H9 (cell line): Measurements from ENCODE around the gene PRPF8. TPM values are rescaled to one million over a fixed set of nuclear protein-coding genes. Genes with fewer than 3 reads are reported as not detected.
"Not testable (repeated sequence)": the region's sequence is repeated elsewhere in the genome, so short reads cannot be mapped to it uniquely, and the experiment has no call there.

Experiments used
- DNase-seq: peaks from one replicate; pipeline ENCODE4 v3.0.0-alpha.2; 2017
- H2AFZ ChIP-seq: one replicate; pipeline ENCODE4 v1.6.1; 2013; ENCODE audit warnings: mild to moderate bottlenecking, low read length, control low read depth, moderate library complexity
- H2AK5ac ChIP-seq: 2 replicates; pipeline ENCODE4 v1.6.1; 2013; ENCODE audit warnings: low read length, control low read depth, mixed read lengths; ENCODE audit not compliant: insufficient read length
- H2BK120ac ChIP-seq: one replicate; pipeline ENCODE4 v1.6.1; 2013; ENCODE audit warnings: low read depth, mild to moderate bottlenecking, low read length, control low read depth, inconsistent platforms; ENCODE audit not compliant: poor library complexity, severe bottlenecking
- H2BK12ac ChIP-seq: 2 replicates; pipeline ENCODE4 v1.6.1; 2013; ENCODE audit warnings: low read length, control low read depth, mixed read lengths, low read depth; ENCODE audit not compliant: insufficient read length
- H2BK15ac ChIP-seq: 2 replicates; pipeline ENCODE4 v1.6.1; 2013; ENCODE audit warnings: low read depth, low read length, control low read depth
- H2BK20ac ChIP-seq: one replicate; pipeline ENCODE4 v1.6.1; 2013; ENCODE audit warnings: low read depth, mild to moderate bottlenecking, low read length, control low read depth, inconsistent platforms; ENCODE audit not compliant: poor library complexity, severe bottlenecking
- H2BK5ac ChIP-seq: 2 replicates; pipeline ENCODE4 v1.6.1; 2013; ENCODE audit warnings: low read length, control low read depth, mixed read lengths; ENCODE audit not compliant: insufficient read length
- H3K14ac ChIP-seq: 2 replicates; pipeline ENCODE4 v1.6.1; 2013; ENCODE audit warnings: low read length, control low read depth; ENCODE audit not compliant: insufficient read depth
- H3K18ac ChIP-seq: 2 replicates; pipeline ENCODE4 v1.6.1; 2013; ENCODE audit warnings: low read depth, mild to moderate bottlenecking, mixed read lengths, low read length, control low read depth; ENCODE audit not compliant: insufficient read length
- H3K23ac ChIP-seq: 2 replicates; pipeline ENCODE4 v1.6.1; 2013; ENCODE audit warnings: low read length, control low read depth, mixed read lengths, low read depth; ENCODE audit not compliant: insufficient read length
- H3K23me2 ChIP-seq: 2 replicates; pipeline ENCODE4 v1.6.1; 2013; ENCODE audit warnings: low read depth, mild to moderate bottlenecking, mixed read lengths, low read length, control low read depth; ENCODE audit not compliant: insufficient read length, poor library complexity, severe bottlenecking
- H3K27ac ChIP-seq: 2 replicates; pipeline ENCODE4 v1.5.1; 2013; ENCODE audit warnings: low read length, control low read depth, mixed read lengths, low read depth; ENCODE audit not compliant: insufficient read length
- H3K27me3 ChIP-seq: 2 replicates; pipeline ENCODE4 v1.6.1; 2013; ENCODE audit warnings: low read length, control low read depth, inconsistent platforms; ENCODE audit not compliant: insufficient read depth
- H3K4ac ChIP-seq: 2 replicates; pipeline ENCODE4 v1.6.1; 2013; ENCODE audit warnings: low read depth, mild to moderate bottlenecking, control low read depth, inconsistent platforms, low read length, moderate library complexity
- H3K4me1 ChIP-seq: 2 replicates; pipeline ENCODE4 v1.6.1; 2013; ENCODE audit warnings: low read length, control low read depth, inconsistent platforms; ENCODE audit not compliant: insufficient read depth
- H3K4me2 ChIP-seq: 2 replicates; pipeline ENCODE4 v1.6.1; 2013; ENCODE audit warnings: low read length, control low read depth, mixed read lengths; ENCODE audit not compliant: insufficient read length, insufficient read depth
- H3K56ac ChIP-seq: 2 replicates; pipeline ENCODE4 v1.6.1; 2013; ENCODE audit warnings: low read depth, mild to moderate bottlenecking, mixed read lengths, low read length, control low read depth; ENCODE audit not compliant: insufficient read length
- H3K79me1 ChIP-seq: 2 replicates; pipeline ENCODE4 v1.6.1; 2013; ENCODE audit warnings: low read depth, mild to moderate bottlenecking, moderate library complexity, low read length, control low read depth, inconsistent platforms; ENCODE audit not compliant: insufficient read depth, poor library complexity, severe bottlenecking
- H3K79me2 ChIP-seq: 2 replicates; pipeline ENCODE4 v1.6.1; 2013; ENCODE audit warnings: low read length, control low read depth, inconsistent platforms; ENCODE audit not compliant: insufficient read depth
- H3K9ac ChIP-seq: 2 replicates; pipeline ENCODE4 v1.6.1; 2013; ENCODE audit warnings: low read length, control low read depth, mixed read lengths; ENCODE audit not compliant: insufficient read length; ENCODE audit errors: extremely low read depth
- H3K9me3 ChIP-seq: one replicate; pipeline ENCODE4 v1.6.1; 2013; ENCODE audit warnings: low read depth, low read length, inconsistent platforms; ENCODE audit not compliant: control insufficient read depth
- H3T11ph ChIP-seq: one replicate; pipeline ENCODE4 v1.6.1; 2013; ENCODE audit warnings: mild to moderate bottlenecking, low read length, control low read depth, inconsistent platforms
- H4K20me1 ChIP-seq: one replicate; pipeline ENCODE4 v1.6.1; 2013; ENCODE audit not compliant: control insufficient read depth, insufficient read length, insufficient read depth
- H4K5ac ChIP-seq: 2 replicates; pipeline ENCODE4 v1.6.1; 2013; ENCODE audit warnings: low read depth, mild to moderate bottlenecking, mixed read lengths, low read length, control low read depth; ENCODE audit not compliant: insufficient read length
- H4K8ac ChIP-seq: replicated peaks from 2 replicates; pipeline ENCODE4 v1.6.1; 2013; ENCODE audit warnings: low read length, control low read depth, mixed read lengths, low read depth; ENCODE audit not compliant: insufficient read length
- H4K91ac ChIP-seq: 2 replicates; pipeline ENCODE4 v1.6.1; 2013; ENCODE audit warnings: low read depth, mild to moderate bottlenecking, moderate library complexity, mixed read lengths, low read length, control low read depth; ENCODE audit not compliant: insufficient read length
- H3K27ac Mint-ChIP-seq, 3 experiments: 2 replicates in 2 of 3; 3 replicates in 1 of 3; pipeline ENCODE4 v1.8.0; 2020 to 2021; ENCODE audit warnings: mixed read lengths in 3 of 3, mild to moderate bottlenecking in 1 of 3, moderate library complexity in 1 of 3
- H3K27me3 Mint-ChIP-seq: 2 replicates; pipeline ENCODE4 v1.8.0; 2021; ENCODE audit warnings: low read depth, mild to moderate bottlenecking, moderate library complexity, mixed read lengths
- H3K36me3 Mint-ChIP-seq, 3 experiments: 2 replicates in 2 of 3; 3 replicates in 1 of 3; pipeline ENCODE4 v1.8.0; 2020 to 2021; ENCODE audit warnings: low read depth in 3 of 3, mixed read lengths in 3 of 3; ENCODE audit not compliant: insufficient read depth in 1 of 3
- H3K4me1 Mint-ChIP-seq, 2 experiments: 2 replicates each; pipeline ENCODE4 v1.8.0; 2020; ENCODE audit warnings: mixed read lengths in 2 of 2
- H3K4me3 Mint-ChIP-seq, 2 experiments: 2 replicates in 1 of 2; 3 replicates in 1 of 2; pipeline ENCODE4 v1.8.0; 2020 to 2021; ENCODE audit warnings: mild to moderate bottlenecking in 2 of 2, mixed read lengths in 2 of 2, moderate library complexity in 1 of 2
- H3K9me3 Mint-ChIP-seq, 2 experiments: 2 replicates in 1 of 2; 3 replicates in 1 of 2; pipeline ENCODE4 v1.8.0; 2020; ENCODE audit warnings: mild to moderate bottlenecking in 2 of 2, mixed read lengths in 2 of 2, moderate library complexity in 1 of 2
- WGBS: extraction: QIAGEN DNeasy Blood & Tissue Kit; methylation state at CpG from one replicate; pipeline ENCODE4 v1.1.7; 2013; ENCODE audit warnings: missing lambda C conversion rate, low lambda C conversion rate, mixed read lengths; ENCODE audit not compliant: insufficient read length; ENCODE audit errors: extremely low coverage; 5-methylcytosine and 5-hydroxymethylcytosine counted together
- total RNA-seq: library from RNA; stranded (reverse); gene quantifications from 2 replicates; pipeline ENCODE4 v1.2.1, GENCODE V29; 2021
- TF ChIP-seq, protein P1 (sequence below): fragments of 200-600 bp; sonication (generic); conservative IDR thresholded peaks from 3 replicates; pipeline ENCODE4 v1.8.0; 2021; ENCODE audit warnings: antibody characterized with exemption, mild to moderate bottlenecking

The PRPF8 gene
- total RNA-seq, 1 experiment from 2014 or later, result 408 TPM

DNA sequence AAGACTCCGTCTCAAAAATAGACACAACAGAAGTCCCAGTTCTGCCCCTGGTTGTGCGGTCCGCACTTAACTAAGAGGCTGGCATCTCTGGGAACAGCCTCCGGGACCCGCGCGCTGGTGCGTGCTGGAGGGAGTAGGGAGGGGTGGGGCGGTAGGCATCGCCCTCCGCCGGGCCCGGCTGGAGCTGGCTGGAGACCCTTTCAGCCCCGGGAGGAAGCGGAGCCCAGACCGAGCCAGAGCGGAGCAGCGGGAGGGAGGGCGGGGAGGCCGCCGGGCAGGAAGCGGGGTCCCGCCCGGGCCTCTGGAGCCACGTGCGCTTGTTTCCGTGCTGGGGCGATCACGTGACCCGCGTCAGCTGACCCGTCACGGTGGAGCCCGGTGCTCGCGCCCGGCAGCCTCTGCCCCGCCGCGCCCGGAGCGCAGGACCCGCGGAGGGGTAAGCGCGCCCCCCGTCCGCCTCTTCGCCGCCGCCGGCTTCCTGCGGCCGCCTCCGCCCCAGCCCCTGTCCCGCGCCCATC lies 39.7 kb upstream of the PRPF8 start, which contains the start of gene WDR81:
TSS of gene WDR81 (plus strand) at position 354 of the 518 bp plus-strand sequence. CDS start 256 bp downstream, outside the sequence.
- H2BK15ac ChIP-seq, result no peak within 1 kb of the TSS
- no peak within 1 kb of the TSS for H2BK12ac ChIP-seq
- DNase-seq, result peak; percentile 94
- WGBS, result no CpG with 5 or more reads among the region's 57 CpGs
- H4K8ac ChIP-seq, result no peak within 1 kb of the TSS
- no peaks in the 10 kb centered on the region for H3K79me2 ChIP-seq
- no peaks in the 10 kb centered on the region for H3K4me1 ChIP-seq
- H2BK120ac ChIP-seq, result no peak within 1 kb of the TSS
- no peak within 1 kb of the TSS for H3K4ac ChIP-seq
- H3K56ac ChIP-seq, result no peak within 1 kb of the TSS
- no peaks in the 10 kb centered on the region for H4K20me1 ChIP-seq
- H3K9me3 ChIP-seq, result no peaks in the 10 kb centered on the region
- no peaks in the 10 kb centered on the region for H3K27me3 ChIP-seq
- no peak within 1 kb of the TSS for H2BK20ac ChIP-seq
- H3K23ac ChIP-seq, result no peak within 1 kb of the TSS
- peaks cover 0 to 9% (median 0%) of the 10 kb centered on the region in 3 experiments; a peak in 4 of 7 replicates for H3K36me3 Mint-ChIP-seq
- no peak within 1 kb of the TSS for H3K9ac ChIP-seq
- no peak within 1 kb of the TSS for H2AK5ac ChIP-seq
- peaks cover 2 to 4% of the 10 kb centered on the region in 2 experiments; a peak in 1 of 4 replicates for H3K4me1 Mint-ChIP-seq
- TF ChIP-seq, protein P1, sequence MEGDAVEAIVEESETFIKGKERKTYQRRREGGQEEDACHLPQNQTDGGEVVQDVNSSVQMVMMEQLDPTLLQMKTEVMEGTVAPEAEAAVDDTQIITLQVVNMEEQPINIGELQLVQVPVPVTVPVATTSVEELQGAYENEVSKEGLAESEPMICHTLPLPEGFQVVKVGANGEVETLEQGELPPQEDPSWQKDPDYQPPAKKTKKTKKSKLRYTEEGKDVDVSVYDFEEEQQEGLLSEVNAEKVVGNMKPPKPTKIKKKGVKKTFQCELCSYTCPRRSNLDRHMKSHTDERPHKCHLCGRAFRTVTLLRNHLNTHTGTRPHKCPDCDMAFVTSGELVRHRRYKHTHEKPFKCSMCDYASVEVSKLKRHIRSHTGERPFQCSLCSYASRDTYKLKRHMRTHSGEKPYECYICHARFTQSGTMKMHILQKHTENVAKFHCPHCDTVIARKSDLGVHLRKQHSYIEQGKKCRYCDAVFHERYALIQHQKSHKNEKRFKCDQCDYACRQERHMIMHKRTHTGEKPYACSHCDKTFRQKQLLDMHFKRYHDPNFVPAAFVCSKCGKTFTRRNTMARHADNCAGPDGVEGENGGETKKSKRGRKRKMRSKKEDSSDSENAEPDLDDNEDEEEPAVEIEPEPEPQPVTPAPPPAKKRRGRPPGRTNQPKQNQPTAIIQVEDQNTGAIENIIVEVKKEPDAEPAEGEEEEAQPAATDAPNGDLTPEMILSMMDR, result no peak
- no peak within 1 kb of the TSS; the same call in 1 of the 2 replicates for H3K14ac ChIP-seq
- peak within 1 kb of the TSS; percentile 63 to 77 for H3K4me3 Mint-ChIP-seq
- H3K9me3 Mint-ChIP-seq, result no peaks in the 10 kb centered on the region
- peaks cover 4% of the 10 kb centered on the region for H3K23me2 ChIP-seq
- H3K4me2 ChIP-seq, result peak within 1 kb of the TSS; percentile 25
- no peak within 1 kb of the TSS for H2AFZ ChIP-seq
- H3K79me1 ChIP-seq, result no peaks in the 10 kb centered on the region
- H4K5ac ChIP-seq, result no peak within 1 kb of the TSS
- no peak within 1 kb of the TSS for H2BK5ac ChIP-seq
- peaks cover 2% of the 10 kb centered on the region; the same call in 1 of the 2 replicates for H3K27me3 Mint-ChIP-seq
- H3K27ac Mint-ChIP-seq, result no peak within 1 kb of the TSS; a peak in 1 of 7 replicates
- no peak within 1 kb of the TSS for H3K18ac ChIP-seq
- no peak within 1 kb of the TSS for H4K91ac ChIP-seq
- no peak within 1 kb of the TSS for H3K27ac ChIP-seq
- H3T11ph ChIP-seq, result no peak within 1 kb of the TSS

DNA sequence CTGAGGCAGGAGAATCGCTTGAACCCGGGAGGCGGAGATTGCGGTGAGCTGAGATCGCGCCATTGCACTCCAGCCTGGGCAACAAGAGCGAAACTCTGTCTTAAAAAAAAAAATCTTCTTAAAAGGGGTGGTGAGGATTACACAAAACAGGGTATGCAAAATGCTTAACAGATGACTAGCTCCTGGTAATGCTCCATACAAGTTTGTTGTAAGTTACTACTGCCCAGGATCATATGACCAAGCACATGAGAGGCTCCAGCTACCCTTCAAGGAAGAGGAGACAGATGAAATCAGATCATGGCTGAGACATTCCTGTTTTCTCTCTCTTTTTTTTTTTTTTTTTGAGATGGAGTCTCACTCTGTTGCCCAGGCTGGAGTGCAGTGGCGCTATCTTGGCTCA lies 37.4 kb upstream of the PRPF8 start:
- not testable (repeated sequence) for H3K4me1 ChIP-seq, H3K79me1 ChIP-seq, H2BK120ac ChIP-seq, H3K79me2 ChIP-seq, H3K36me3 Mint-ChIP-seq, H3K9ac ChIP-seq, H3K9me3 Mint-ChIP-seq, H4K91ac ChIP-seq, H3K27ac Mint-ChIP-seq, H2BK12ac ChIP-seq, H3K56ac ChIP-seq, H2BK20ac ChIP-seq, H2BK5ac ChIP-seq, H3K4ac ChIP-seq, H3K27ac ChIP-seq, H4K5ac ChIP-seq, H3K27me3 Mint-ChIP-seq, H3K18ac ChIP-seq, H2BK15ac ChIP-seq, H3T11ph ChIP-seq, H2AFZ ChIP-seq, H3K23ac ChIP-seq, H4K8ac ChIP-seq, H2AK5ac ChIP-seq, H3K4me3 Mint-ChIP-seq, DNase-seq, H3K4me2 ChIP-seq, H3K9me3 ChIP-seq, H4K20me1 ChIP-seq, H3K27me3 ChIP-seq, H3K14ac ChIP-seq
- WGBS, result no CpG with 5 or more reads among the region's 8 CpGs
- peaks cover 6 to 17% of the 10 kb centered on the region in 2 experiments for H3K4me1 Mint-ChIP-seq
- H3K23me2 ChIP-seq, result peaks cover 11% of the 10 kb centered on the region
